ENCODE data around the gene UCN3. TPM values are rescaled to one million over a fixed set of nuclear protein-coding genes. Genes with fewer than 3 reads are reported as not detected.

UCN3 gene
- total RNA-seq, 1 donor from 2014 or later, result not detected

DNA sequence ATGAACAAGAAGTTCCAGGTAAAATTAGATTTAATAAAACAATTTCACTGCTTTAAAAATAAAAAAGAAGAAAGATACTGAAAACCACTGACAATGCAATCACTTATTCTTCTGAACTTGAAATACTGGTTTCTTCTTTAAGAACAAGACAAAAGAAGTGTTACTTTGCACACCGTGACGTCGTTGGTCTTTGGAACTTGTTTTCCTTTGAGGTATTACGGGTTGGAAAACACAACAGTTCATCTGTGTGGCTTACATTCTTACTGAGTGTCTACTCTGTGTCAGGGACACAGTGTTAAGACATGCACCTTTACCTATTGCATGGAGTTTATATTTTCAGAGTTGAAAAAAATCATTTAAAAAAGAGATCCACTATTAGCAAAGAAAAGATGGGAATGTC lies 41.3 kb upstream of the UCN3 start:
- Mint-ChIP-seq H3K27ac (ENCODE audit: unreplicated experiment) (no peak overlapping the region), H3K9me3 (ENCODE audit: unreplicated experiment) (no peaks in the 10 kb centered on the region)
- no peak for DNase-seq (ENCODE audit: low spot score)

DNA sequence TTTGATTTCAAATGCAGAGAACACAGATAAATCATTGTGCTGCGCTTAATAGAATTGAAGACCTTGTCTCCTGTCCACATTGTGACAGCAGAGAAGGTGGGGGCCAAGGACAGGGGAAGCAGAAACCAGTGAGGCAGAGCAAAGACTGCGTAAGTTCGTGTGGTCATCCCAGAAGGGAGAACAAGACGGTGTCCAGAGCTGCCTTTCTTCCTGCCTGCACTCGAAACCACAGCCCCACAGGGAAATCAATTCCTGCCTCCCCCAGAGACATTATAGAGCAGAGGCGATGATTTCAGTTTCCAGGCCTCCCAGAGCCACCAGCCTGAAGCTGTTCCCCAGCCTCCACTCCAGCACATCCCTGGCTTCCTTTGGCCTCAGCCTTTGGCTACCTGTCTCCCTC lies 39.7 kb upstream of the UCN3 start:
- no peaks in the 10 kb centered on the region for H3K36me3 Mint-ChIP-seq (ENCODE audit: low read depth, unreplicated experiment)
- no peak for DNase-seq (ENCODE audit: low spot score)
- H3K4me1 Mint-ChIP-seq (ENCODE audit: unreplicated experiment), result no peaks in the 10 kb centered on the region
- H3K9me3 Mint-ChIP-seq (ENCODE audit: unreplicated experiment), result no peaks in the 10 kb centered on the region
- H3K27ac Mint-ChIP-seq (ENCODE audit: unreplicated experiment), result no peak overlapping the region
- H3K4me3 Mint-ChIP-seq (ENCODE audit: unreplicated experiment), result no peak overlapping the region
- TF ChIP-seq, protein P1, sequence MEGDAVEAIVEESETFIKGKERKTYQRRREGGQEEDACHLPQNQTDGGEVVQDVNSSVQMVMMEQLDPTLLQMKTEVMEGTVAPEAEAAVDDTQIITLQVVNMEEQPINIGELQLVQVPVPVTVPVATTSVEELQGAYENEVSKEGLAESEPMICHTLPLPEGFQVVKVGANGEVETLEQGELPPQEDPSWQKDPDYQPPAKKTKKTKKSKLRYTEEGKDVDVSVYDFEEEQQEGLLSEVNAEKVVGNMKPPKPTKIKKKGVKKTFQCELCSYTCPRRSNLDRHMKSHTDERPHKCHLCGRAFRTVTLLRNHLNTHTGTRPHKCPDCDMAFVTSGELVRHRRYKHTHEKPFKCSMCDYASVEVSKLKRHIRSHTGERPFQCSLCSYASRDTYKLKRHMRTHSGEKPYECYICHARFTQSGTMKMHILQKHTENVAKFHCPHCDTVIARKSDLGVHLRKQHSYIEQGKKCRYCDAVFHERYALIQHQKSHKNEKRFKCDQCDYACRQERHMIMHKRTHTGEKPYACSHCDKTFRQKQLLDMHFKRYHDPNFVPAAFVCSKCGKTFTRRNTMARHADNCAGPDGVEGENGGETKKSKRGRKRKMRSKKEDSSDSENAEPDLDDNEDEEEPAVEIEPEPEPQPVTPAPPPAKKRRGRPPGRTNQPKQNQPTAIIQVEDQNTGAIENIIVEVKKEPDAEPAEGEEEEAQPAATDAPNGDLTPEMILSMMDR (IDR thresholded peaks at IDR 0.05; ENCODE audit: unreplicated experiment), result no peak
- peaks cover 2% of the 10 kb centered on the region for H3K27me3 Mint-ChIP-seq (ENCODE audit: unreplicated experiment)

More for the DNA sequence above, 41.3 kb upstream of the UCN3 start:
- TF ChIP-seq, protein P1 (IDR thresholded peaks at IDR 0.05; ENCODE audit: unreplicated experiment), result no peak
- H3K36me3 Mint-ChIP-seq (ENCODE audit: low read depth, unreplicated experiment), result peaks cover 4% of the 10 kb centered on the region
- peaks cover 2% of the 10 kb centered on the region for H3K27me3 Mint-ChIP-seq (ENCODE audit: unreplicated experiment)
- no peak overlapping the region for H3K4me3 Mint-ChIP-seq (ENCODE audit: unreplicated experiment)
- no peaks in the 10 kb centered on the region for H3K4me1 Mint-ChIP-seq (ENCODE audit: unreplicated experiment)

DNA sequence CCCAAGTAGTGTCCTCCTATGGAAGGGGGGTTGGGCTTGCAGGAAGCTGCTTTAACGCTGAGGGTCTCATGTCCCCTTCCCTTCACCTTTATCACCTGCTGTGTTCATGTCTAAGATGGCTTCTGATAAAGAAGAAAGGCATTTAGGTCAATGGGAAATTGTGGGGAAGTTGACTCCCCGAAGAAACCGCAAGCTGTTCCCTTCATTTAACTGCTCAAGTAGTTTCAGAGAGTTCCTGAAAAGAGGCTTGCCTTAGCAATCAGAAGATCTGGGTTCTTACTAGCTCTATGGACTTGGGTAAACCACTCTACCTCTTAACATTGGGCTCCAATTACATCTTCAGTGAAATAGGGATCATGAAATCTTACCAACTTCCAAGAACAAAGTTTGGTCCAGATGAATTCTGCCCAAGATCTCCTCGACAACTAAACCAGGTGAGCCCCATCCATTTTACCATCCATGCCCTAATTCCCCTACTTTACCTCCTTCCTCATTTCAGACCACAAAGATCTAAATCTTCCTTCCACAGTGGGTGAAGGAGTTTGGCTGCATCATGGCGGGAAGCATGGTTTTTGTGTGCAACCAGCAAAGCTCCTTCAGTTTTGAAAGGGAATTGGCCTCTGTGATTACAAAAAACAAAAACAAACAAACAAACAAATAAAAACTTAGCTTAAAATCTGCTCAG lies 30.4 kb upstream of the UCN3 start:
- Mint-ChIP-seq H3K27ac (ENCODE audit: unreplicated experiment) (no peak overlapping the region), H3K4me3 (ENCODE audit: unreplicated experiment) (no peak overlapping the region), H3K27me3 (ENCODE audit: unreplicated experiment) (peaks cover 6% of the 10 kb centered on the region), H3K4me1 (ENCODE audit: unreplicated experiment) (no peaks in the 10 kb centered on the region), H3K36me3 (ENCODE audit: low read depth, unreplicated experiment) (peaks cover 7% of the 10 kb centered on the region), H3K9me3 (ENCODE audit: unreplicated experiment) (peaks cover 7% of the 10 kb centered on the region)
- no peak for DNase-seq (ENCODE audit: low spot score)
- TF ChIP-seq, protein P1 (IDR thresholded peaks at IDR 0.05; ENCODE audit: unreplicated experiment), result no peak

DNA sequence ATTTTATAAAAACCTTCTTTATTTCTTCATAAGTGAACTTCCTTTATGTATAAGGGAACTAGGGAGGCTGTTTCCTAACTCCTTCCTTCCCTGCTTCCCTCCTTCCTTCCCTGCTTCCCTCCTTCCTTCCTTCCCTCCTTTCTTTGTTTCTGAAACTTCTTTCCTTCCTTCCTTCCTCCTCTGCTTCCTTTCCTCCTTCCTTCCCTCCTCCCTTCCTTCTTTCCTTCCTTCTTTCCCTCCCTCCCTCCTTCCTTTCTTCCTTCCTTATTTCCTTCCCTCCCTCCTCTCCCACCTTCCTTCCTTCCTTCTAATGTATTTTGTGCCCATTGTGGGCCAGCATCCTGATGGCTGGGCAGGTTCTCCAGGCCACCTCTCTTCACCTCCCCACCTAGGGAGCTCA lies 26.8 kb upstream of the UCN3 start:
- H3K9me3 Mint-ChIP-seq (ENCODE audit: unreplicated experiment), result peaks cover 7% of the 10 kb centered on the region
- no peak overlapping the region for H3K27ac Mint-ChIP-seq (ENCODE audit: unreplicated experiment)
- TF ChIP-seq, protein P1 (IDR thresholded peaks at IDR 0.05; ENCODE audit: unreplicated experiment), result no peak
- DNase-seq (ENCODE audit: low spot score), result no peak
- peaks cover 7% of the 10 kb centered on the region for H3K36me3 Mint-ChIP-seq (ENCODE audit: low read depth, unreplicated experiment)
- H3K4me1 Mint-ChIP-seq (ENCODE audit: unreplicated experiment), result no peaks in the 10 kb centered on the region
- H3K27me3 Mint-ChIP-seq (ENCODE audit: unreplicated experiment), result peaks cover 3% of the 10 kb centered on the region
- no peak overlapping the region for H3K4me3 Mint-ChIP-seq (ENCODE audit: unreplicated experiment)

- Mint-ChIP-seq H3K27ac (ENCODE audit: unreplicated experiment) (no peak overlapping the region), H3K9me3 (ENCODE audit: unreplicated experiment) (no peaks in the 10 kb centered on the region), H3K4me3 (ENCODE audit: unreplicated experiment) (no peak overlapping the region), H3K27me3 (ENCODE audit: unreplicated experiment) (no peaks in the 10 kb centered on the region), H3K36me3 (ENCODE audit: low read depth, unreplicated experiment) (no peaks in the 10 kb centered on the region), H3K4me1 (ENCODE audit: unreplicated experiment) (no peaks in the 10 kb centered on the region)
- DNase-seq (ENCODE audit: low spot score), result no peak
- TF ChIP-seq, protein P1 (IDR thresholded peaks at IDR 0.05; ENCODE audit: unreplicated experiment), result no peak
Measured at GRCh38 chr10:5343092-5343491, 21.7 kb upstream of the UCN3 start.
